ENCODE results near the gene APPL1.
A peak's percentile ranks its signal among the peaks of the same experiment; 100 is the strongest.

The APPL1 gene

GRCh38 chr3:57206423-57206822 is 21.1 kb upstream of the APPL1 start:
- no peak for TF ChIP-seq CTCF (IDR thresholded peaks at IDR 0.05)
- Histone ChIP-seq H3K27ac (no peak overlapping the region), H3K4me3 (no peak overlapping the region)
- DNase-seq (ENCODE audit: low spot score) = no peak

GRCh38 chr3:57221883-57222282 is 5.6 kb upstream of the APPL1 start:
- no peak overlapping the region for H3K4me3 ChIP-seq
- DNase-seq (ENCODE audit: low spot score) = no peak
- H3K27ac ChIP-seq = no peak overlapping the region
- no peak for TF ChIP-seq CTCF (IDR thresholded peaks at IDR 0.05)

GRCh38 chr3:57224856-57225255 is 2.7 kb upstream of the APPL1 start:
- H3K27ac ChIP-seq = no peak overlapping the region
- TF ChIP-seq CTCF (IDR thresholded peaks at IDR 0.05) = no peak
- no peak overlapping the region for H3K4me3 ChIP-seq
- no peak for DNase-seq (ENCODE audit: low spot score)

- Histone ChIP-seq H3K27ac (no peak overlapping the region), H3K4me3 (no peak overlapping the region)
- no peak for TF ChIP-seq CTCF (IDR thresholded peaks at IDR 0.05)
- DNase-seq (ENCODE audit: low spot score) = no peak
These were observed 1.4 kb upstream of the APPL1 start for GRCh38 chr3:57226176-57226575.

GRCh38 chr3:57227930-57228751 is 612 bp downstream of the APPL1 start:
- no peak for TF ChIP-seq CTCF (IDR thresholded peaks at IDR 0.05)
- peak overlapping the region; percentile 86 to 95 for H3K27ac ChIP-seq

GRCh38 chr3:57230006-57230405 is 2.5 kb downstream of the APPL1 start:
- Histone ChIP-seq H3K27ac (no peak overlapping the region), H3K4me3 (no peak overlapping the region)
- DNase-seq (ENCODE audit: low spot score) = no peak
- no peak for TF ChIP-seq CTCF (IDR thresholded peaks at IDR 0.05)

More at GRCh38 chr3:57227930-57228751, 612 bp downstream of the APPL1 start:
- peak; percentile 78 for DNase-seq (ENCODE audit: low spot score)
- H3K4me3 ChIP-seq = peak overlapping the region; percentile 88

GRCh38 chr3:57233799-57234198 is 6.3 kb downstream of the APPL1 start:
- Histone ChIP-seq H3K4me3 (no peak overlapping the region), H3K27ac (no peak overlapping the region)
- no peak for TF ChIP-seq CTCF (IDR thresholded peaks at IDR 0.05)
- no peak for DNase-seq (ENCODE audit: low spot score)

Data from coronary artery (tissue), 2 donors.